GM18870 (cell line): Measurements from ENCODE around the gene MAPK1IP1L.
"Not testable (repeated sequence)": the region's sequence is repeated elsewhere in the genome, so short reads cannot be mapped to it uniquely, and the experiment has no call there.

Source experiments
- ATAC-seq: cut with Tn5 transposase; IDR thresholded peaks from one replicate; pipeline ENCODE4 v1.9.1; 2021; ENCODE audit warnings: moderate library complexity; ENCODE audit not compliant: unreplicated experiment

The MAPK1IP1L gene

DNA sequence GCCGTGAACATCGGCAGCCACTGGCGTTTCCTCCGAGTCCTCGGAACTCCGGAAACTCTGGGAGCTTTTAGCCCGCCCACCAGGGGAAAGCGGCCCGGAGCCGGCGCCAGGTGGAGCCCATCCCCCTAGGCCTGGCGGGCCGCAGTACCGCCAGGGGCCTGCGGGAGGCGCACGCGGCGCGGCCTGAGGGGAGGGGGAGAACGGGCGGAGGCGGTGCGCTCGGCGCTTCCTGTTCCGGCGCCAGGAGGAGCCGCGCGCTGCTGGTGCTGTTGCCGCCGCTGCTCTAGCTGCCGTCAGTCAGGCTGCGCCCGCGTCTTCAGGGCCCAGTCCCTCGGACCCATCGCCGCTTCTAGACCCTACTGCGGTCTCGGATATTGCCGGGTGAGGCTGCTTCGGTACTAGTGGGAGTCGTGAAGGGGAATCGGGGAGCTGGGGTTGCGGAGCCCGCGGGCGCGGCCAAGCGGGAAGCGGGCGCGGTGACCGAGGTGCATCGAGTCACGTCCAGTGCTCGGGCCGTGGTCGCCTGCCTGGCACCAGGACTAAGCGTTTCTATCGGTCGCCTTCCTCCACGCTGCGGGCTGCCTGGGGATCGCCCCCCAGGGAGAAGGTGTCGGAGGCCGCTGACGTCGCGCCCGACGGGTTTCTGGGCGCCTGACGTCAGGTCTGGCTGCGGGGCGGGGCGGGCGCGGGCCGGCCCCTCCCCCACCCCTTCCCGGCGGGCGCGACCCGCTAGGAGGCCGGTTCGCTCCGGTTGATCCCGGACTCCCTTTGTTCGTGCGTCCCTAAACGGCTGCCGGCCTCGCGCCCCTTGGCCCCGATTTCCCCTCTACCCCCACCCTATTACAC is at the start of gene MAPK1IP1L:
MAPK1IP1L (plus strand) TSS at position 225 of the 846 bp plus-strand sequence. CDS start 10,037 bp downstream, outside the sequence.
- ATAC-seq, result peak; percentile 64

DNA sequence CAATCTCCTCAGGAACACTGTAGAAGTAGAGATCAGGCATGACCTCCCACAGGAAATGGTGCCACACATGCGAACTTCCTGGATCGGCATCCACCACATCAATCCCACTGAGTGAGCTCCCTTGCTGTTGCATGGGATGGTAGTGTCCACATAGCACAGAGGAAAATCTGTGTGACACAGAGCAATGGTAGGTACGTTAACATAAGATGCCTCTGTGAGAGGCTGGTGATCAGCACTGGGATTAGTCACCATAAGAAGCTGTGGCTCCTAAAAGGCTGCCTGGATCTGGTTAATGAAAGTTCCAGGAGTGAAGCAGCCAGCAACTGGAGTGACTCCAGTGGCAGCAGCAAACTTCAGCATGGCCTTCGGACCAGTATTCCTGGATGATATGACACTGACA is 46.4 kb upstream of the MAPK1IP1L start:
- no peak for ATAC-seq

- no peak for ATAC-seq
Observed at GRCh38 chr14:55015006-55015405, 36.4 kb upstream of the MAPK1IP1L start.

GRCh38 chr14:55019968-55020554 is 31.4 kb upstream of the MAPK1IP1L start:
- ATAC-seq, result no peak

DNA sequence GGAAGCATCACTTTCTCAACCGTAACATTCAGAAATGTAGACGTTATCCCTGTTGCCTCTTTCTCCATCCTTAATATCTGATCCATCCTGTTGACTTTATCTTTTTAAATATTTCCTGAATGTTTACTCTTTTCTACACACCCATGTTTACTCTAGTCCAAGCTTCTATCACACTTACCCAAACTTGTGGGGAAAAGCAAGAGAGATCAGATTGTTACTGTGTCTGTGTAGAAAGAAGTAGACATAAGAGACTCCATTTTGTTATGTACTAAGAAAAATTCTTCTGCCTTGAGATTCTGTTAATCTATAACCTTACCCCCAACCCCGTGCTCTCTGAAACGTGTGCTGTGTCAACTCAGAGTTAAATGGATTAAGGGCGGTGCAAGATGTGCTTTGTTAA is 27.1 kb upstream of the MAPK1IP1L start:
- not testable (repeated sequence) for ATAC-seq

DNA sequence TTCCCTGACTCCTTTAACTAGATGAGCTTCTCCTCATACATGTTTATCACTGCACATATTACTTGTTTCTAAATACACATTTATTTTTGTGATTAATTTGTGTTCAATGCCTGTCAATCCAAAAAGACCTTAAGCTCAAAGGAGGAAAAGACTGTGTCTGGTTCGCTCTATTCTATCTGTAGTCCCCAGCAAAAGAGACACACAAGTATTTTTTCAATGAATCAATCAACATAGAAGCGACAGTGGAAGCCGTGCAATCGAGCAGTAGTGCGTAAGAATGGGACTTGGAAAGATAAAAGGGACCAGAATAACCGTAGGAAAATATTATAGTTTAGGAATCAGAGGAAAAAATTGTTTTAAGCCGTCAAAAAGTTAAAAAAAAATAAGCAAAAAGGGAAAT is 25.5 kb upstream of the MAPK1IP1L start:
- no peak for ATAC-seq

DNA sequence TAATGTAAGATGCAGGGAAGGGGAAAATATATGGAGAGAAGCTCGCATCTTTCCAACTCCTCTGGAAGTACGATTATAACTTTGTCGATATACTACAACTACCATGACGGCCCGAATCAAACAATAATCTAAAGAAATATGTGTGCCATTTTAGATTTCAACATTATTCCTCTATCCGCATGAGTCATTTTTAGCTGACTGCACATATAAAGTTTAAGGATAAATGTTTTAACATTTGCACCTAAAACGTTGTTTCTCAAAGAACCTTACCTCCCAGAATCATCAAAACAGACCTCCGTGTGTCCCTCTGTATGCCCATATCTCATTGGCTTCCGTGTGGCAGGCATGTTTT is 25.0 kb upstream of the MAPK1IP1L start:
- no peak for ATAC-seq

GRCh38 chr14:55026793-55027561 is 24.5 kb upstream of the MAPK1IP1L start, which contains the start of the genes SOCS4 and WDHD1:
TSS of gene SOCS4 (plus strand) at chr14:55027236. CDS start at chr14:55043042, 15,806 bp downstream.
TSS of gene WDHD1 (minus strand) at chr14:55027099. CDS start at chr14:55026787, 312 bp downstream.
- ATAC-seq, result peak; percentile 84

DNA sequence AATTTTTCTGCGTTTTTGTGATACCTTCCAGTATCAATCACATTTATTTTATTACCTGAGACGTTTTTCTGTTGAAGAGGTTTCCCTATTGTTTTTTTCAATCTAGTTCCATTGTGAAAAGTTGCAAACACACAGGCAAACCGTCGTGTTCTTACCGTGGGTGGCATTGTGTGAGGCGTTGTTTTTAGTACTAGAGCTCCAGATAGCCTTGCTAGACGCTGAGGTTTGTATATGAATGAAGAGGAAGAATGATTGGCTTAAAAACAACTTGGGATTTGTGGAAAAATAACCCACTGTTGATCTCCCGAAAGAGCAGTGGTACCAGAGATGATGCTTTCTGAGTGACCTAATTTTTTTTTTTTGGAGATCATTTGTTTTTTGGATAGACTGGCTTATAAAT is 23.4 kb upstream of the MAPK1IP1L start:
- no peak for ATAC-seq

DNA sequence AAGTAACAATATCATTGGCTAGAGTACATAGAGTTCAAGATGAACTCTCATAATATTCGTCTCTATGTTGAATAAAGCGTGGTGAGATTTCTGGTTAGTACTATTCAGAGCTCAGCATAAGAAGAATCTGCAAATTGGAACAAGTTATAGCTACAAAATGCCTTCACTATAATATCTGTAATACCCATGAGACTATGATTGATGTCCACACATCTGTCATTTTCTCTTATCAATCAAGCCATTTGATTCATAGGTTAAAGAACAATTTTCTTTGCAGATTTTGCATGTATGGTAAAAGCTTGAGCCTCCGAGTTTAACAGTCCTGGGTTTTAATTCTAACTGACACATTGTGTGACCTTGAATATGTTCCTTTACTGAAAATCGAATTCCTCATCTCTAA is 23.0 kb upstream of the MAPK1IP1L start:
- no peak for ATAC-seq

DNA sequence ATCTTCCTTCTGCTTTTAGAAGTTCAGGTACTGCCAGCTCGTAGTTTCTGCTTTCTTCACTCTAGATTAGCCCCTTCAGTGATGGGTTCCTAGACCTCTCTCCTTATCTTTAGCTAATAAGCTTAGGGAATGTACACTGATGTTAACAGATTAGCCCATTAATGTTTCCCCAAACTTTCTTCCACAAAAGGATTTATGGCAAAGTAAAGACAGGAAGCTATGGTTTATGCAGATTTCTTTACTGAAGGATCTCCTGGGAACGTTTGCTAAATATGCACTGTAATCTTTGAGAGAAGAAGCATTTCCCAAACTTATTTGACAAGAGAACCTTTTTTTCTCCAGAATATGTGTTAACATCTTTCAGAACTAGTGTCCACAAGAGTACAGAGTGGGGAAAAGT is 20.3 kb upstream of the MAPK1IP1L start:
- no peak for ATAC-seq

DNA sequence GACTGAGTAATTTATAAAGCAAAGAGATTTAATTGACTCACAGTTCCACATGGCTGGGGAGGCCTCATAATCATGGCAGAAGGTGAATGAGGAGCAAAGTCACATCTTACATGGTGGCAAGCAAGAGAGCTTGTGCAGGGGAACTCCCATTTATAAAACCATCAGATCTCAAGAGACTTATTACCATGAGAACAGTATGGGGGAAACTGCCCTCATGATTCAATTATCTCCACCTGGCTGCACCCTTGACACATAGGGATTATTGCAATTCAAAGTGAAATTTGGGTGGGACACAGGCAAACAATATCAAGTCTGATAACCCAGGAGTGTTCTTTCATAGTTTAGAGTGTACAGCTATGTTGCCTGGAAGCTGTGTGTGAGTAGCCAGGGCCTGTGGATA is 13.5 kb upstream of the MAPK1IP1L start:
- ATAC-seq, result not testable (repeated sequence)

DNA sequence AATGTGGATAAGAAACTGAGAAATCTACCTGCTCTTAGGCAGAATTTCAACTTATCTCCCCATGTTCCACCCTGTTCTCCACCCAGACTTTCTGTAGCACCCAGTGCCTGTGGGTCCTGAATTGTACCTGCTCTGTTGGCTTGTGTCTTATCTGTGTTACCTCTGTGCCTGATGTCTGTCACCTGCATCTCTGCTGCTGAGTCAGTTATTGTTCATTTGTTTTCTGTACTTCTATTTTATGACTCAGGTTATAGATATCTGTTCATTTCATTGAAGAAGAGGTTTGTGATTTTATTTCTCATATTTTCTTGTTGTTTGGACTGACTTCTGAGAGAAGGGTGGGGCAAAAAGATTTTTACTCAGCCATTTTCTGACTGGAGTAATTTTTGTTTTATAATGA is 12.7 kb upstream of the MAPK1IP1L start:
- no peak for ATAC-seq

DNA sequence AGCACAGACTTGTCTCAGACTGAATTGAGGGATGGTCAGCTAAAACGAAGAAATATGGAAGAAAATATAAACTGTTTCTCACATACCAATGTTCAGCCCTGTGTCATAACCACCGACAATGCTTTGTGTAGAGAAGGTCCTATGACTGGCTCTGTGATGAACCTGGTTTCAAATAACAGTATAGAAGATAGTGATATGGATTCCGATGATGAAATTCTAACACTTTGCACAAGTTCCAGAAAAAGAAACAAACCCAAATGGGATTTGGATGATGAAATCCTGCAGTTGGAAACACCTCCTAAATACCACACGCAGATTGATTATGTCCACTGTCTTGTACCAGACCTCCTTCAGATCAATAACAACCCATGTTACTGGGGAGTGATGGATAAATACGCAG is 7.9 kb upstream of the MAPK1IP1L start:
- ATAC-seq, result no peak

GRCh38 chr14:55045087-55045486 is 6.4 kb upstream of the MAPK1IP1L start:
- ATAC-seq, result no peak

DNA sequence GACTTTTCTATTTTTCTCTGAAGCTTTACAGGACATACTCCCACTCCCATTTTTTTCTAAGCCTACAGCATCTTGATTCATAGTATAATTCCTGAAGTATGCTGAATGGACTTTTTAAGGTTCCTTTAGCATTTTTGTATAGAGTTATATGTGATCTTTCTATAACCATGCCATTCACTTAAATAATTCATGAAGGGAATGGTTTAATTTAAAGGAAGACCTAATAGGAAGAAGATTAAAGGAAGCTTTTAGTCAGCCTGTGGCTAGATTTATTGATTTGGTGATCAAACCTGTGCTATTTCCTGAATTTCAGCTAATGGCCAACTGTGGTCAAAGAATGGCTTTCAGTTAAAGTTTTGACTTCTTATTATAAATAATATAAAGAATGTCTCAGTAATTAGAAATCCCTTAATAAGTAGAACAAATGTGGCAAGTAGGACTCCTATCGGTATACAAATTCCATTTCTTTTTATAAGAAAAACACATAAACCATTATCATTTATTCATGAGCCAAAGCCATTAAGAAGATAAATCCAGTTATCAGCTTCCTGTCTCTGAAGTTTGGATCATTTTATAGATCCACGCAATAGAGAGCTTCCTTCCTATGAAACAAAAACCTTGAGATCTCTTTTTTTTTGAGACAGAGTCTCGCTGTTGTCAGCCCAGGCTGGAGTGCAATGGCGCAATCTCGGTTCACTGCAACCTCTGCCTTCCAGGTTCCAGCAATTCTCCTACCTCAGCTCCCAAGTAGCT is 4.0 kb upstream of the MAPK1IP1L start:
- no peak for ATAC-seq

DNA sequence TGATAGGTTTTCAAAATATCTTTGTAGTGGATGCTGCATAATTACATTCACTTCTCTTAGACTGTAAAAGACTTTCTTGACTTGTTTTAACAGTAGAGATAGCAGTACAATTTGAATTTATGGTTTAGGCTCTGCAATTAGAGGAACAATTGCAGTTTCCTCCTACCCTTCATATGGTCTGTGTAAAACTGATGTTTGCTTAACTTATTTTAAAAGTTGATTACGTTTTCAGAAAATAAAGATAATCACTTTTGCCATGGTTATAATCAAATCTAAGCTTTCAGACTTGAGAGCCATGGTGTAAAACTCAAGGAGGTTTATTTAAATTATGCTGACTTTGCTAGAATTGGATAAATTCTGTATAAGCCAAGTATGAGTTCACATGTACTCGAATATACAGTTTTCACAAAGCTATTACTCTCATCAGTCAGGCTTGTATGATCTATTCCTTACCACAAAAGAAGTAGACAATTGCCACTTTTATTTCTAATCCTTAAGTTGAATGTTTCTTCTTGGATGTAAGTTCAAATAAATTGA is 2.5 kb upstream of the MAPK1IP1L start:
- ATAC-seq, result no peak

DNA sequence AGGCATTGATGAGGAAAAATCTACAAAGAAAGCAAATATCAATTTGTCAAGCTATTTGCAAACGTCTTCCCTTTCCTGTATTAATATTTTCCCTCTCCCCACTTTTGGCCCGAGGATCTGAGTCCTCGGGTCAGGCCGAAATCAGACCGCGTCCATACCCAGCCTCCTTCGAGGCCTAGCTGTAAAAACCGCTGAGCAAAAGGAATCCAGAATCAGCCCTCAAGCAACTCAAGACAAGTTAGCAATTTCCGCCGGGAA is 353 bp upstream of the MAPK1IP1L start:
- ATAC-seq, result peak; percentile 27

GRCh38 chr14:55052269-55052930 is 953 bp downstream of the MAPK1IP1L start:
- ATAC-seq, result peak; percentile 13

- ATAC-seq, result no peak
Observed at GRCh38 chr14:55053018-55053417, 1.6 kb downstream of the MAPK1IP1L start.
